WTC11 (cell line): Measurements from ENCODE around the gene WWOX.

ENCODE experiments used
- ATF1 ChIP-seq: sonication (generic); formaldehyde crosslinking; IDR thresholded peaks from 2 replicates; pipeline ENCODE4 v1.8.1; 2023; ENCODE audit warnings: mild to moderate bottlenecking, moderate library complexity, missing genetic modification reagents
- ATF3 ChIP-seq: sonication (generic); formaldehyde crosslinking; conservative IDR thresholded peaks from 2 replicates; pipeline ENCODE4 v1.8.1; 2022; ENCODE audit warnings: mild to moderate bottlenecking, missing genetic modification reagents
- CREB1 ChIP-seq: sonication (generic); formaldehyde crosslinking; IDR thresholded peaks from 2 replicates; pipeline ENCODE4 v1.8.0; 2023; ENCODE audit warnings: mild to moderate bottlenecking, missing genetic modification reagents
- FOXJ3 ChIP-seq: sonication (generic); formaldehyde crosslinking; IDR thresholded peaks from 2 replicates; pipeline ENCODE4 v1.9.0; 2021; ENCODE audit warnings: missing genetic modification reagents, mild to moderate bottlenecking, borderline replicate concordance
- FOXK1 ChIP-seq: sonication (generic); formaldehyde crosslinking; IDR thresholded peaks from 2 replicates; pipeline ENCODE4 v1.8.0; 2022; ENCODE audit warnings: mild to moderate bottlenecking, moderate library complexity, missing genetic modification reagents
- HMGA2 ChIP-seq: fragments of 250-450 bp; sonication (Bioruptor Pico); IDR thresholded peaks from 2 replicates; pipeline ENCODE4 v1.4.0; 2021; ENCODE audit warnings: mild to moderate bottlenecking, moderate library complexity
- JUN ChIP-seq: sonication (generic); formaldehyde crosslinking; IDR thresholded peaks from 2 replicates; pipeline ENCODE4 v1.8.0; 2023; ENCODE audit warnings: mild to moderate bottlenecking, missing genetic modification reagents
- NR1H2 ChIP-seq: sonication (generic); formaldehyde crosslinking; IDR thresholded peaks from 2 replicates; pipeline ENCODE4 v1.9.0; 2021; ENCODE audit warnings: mild to moderate bottlenecking, moderate library complexity, missing genetic modification reagents
- NR3C1 ChIP-seq: sonication (generic); formaldehyde crosslinking; conservative IDR thresholded peaks from 2 replicates; pipeline ENCODE4 v1.8.1; 2023; ENCODE audit warnings: low read depth, mild to moderate bottlenecking, missing genetic modification reagents
- ZNF263 ChIP-seq: sonication (generic); formaldehyde crosslinking; IDR thresholded peaks from 2 replicates; pipeline ENCODE4 v1.8.1; 2022; ENCODE audit warnings: low read depth, mild to moderate bottlenecking, moderate library complexity, missing genetic modification reagents
- TF ChIP-seq, protein P1 (sequence below): fragments of 200-600 bp; IDR thresholded peaks from 2 replicates; pipeline ENCODE4 v1.8.0; 2022; ENCODE audit warnings: antibody characterized with exemption

DNA sequence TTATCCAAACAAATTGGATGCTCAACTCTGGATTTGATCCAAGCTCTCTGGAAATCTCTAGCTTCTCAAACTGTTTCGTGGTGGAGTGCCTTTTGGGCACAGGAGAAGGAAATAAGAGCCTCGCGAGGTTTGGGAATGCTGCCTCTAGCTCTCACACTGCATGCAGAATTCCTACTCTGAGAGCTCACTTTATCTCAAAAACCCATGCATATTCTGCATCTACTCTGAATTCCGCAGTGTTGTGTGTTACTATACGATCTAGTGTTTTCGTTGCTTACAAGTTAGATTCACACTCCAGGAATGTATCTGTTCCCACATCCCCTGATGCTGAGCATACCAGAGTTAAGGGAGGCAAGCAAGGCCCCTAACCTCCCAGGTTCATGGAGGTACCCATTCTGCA is 462.7 kb downstream of the WWOX start:
- TF ChIP-seq, protein P1, sequence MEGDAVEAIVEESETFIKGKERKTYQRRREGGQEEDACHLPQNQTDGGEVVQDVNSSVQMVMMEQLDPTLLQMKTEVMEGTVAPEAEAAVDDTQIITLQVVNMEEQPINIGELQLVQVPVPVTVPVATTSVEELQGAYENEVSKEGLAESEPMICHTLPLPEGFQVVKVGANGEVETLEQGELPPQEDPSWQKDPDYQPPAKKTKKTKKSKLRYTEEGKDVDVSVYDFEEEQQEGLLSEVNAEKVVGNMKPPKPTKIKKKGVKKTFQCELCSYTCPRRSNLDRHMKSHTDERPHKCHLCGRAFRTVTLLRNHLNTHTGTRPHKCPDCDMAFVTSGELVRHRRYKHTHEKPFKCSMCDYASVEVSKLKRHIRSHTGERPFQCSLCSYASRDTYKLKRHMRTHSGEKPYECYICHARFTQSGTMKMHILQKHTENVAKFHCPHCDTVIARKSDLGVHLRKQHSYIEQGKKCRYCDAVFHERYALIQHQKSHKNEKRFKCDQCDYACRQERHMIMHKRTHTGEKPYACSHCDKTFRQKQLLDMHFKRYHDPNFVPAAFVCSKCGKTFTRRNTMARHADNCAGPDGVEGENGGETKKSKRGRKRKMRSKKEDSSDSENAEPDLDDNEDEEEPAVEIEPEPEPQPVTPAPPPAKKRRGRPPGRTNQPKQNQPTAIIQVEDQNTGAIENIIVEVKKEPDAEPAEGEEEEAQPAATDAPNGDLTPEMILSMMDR = no peak
- TF ChIP-seq HMGA2 (no peak), NR3C1 (no peak), ATF1 (CRISPR knock-in tag) (no peak), FOXK1 (CRISPR knock-in tag) (no peak), NR1H2 (CRISPR knock-in tag) (no peak), ZNF263 (no peak), FOXJ3 (no peak), ATF3 (no peak), CREB1 (no peak), JUN (no peak)
